Fibroblast of pulmonary artery (primary cell): ENCODE measurements around the gene E2F3.

Experiments used
- DNase-seq: peaks from one replicate; pipeline ENCODE4 v3.0.0-alpha.2; 2010; ENCODE audit warnings: low read depth
- H3K4me3 ChIP-seq: replicated peaks from 2 replicates; pipeline ENCODE4 v1.5.1; 2011; ENCODE audit warnings: low read depth, mild to moderate bottlenecking, control low read depth, low read length, moderate library complexity
- TF ChIP-seq, protein P1 (sequence below): IDR thresholded peaks from 2 replicates; pipeline ENCODE4 v1.5.1; 2011; ENCODE audit warnings: mild to moderate bottlenecking, control low read depth, low read length, inconsistent platforms; ENCODE audit errors: missing control alignments

The E2F3 gene

GRCh38 chr6:20415304-20415703 lies 13.6 kb downstream of the E2F3 start:
- DNase-seq: no peak
- no peak overlapping the region for H3K4me3 ChIP-seq
- TF ChIP-seq, protein P1, sequence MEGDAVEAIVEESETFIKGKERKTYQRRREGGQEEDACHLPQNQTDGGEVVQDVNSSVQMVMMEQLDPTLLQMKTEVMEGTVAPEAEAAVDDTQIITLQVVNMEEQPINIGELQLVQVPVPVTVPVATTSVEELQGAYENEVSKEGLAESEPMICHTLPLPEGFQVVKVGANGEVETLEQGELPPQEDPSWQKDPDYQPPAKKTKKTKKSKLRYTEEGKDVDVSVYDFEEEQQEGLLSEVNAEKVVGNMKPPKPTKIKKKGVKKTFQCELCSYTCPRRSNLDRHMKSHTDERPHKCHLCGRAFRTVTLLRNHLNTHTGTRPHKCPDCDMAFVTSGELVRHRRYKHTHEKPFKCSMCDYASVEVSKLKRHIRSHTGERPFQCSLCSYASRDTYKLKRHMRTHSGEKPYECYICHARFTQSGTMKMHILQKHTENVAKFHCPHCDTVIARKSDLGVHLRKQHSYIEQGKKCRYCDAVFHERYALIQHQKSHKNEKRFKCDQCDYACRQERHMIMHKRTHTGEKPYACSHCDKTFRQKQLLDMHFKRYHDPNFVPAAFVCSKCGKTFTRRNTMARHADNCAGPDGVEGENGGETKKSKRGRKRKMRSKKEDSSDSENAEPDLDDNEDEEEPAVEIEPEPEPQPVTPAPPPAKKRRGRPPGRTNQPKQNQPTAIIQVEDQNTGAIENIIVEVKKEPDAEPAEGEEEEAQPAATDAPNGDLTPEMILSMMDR: no peak

GRCh38 chr6:20415712-20416454 lies 14.2 kb downstream of the E2F3 start:
- H3K4me3 ChIP-seq: no peak overlapping the region
- DNase-seq: no peak
- TF ChIP-seq, protein P1: no peak

- TF ChIP-seq, protein P1: no peak
- peak; percentile 21 for DNase-seq
- H3K4me3 ChIP-seq: no peak overlapping the region
Measured at GRCh38 chr6:20416567-20417345, 15.1 kb downstream of the E2F3 start.

- H3K4me3 ChIP-seq: no peak overlapping the region
- TF ChIP-seq, protein P1: no peak
- no peak for DNase-seq
Measured at GRCh38 chr6:20417819-20418218, 16.1 kb downstream of the E2F3 start.

DNA sequence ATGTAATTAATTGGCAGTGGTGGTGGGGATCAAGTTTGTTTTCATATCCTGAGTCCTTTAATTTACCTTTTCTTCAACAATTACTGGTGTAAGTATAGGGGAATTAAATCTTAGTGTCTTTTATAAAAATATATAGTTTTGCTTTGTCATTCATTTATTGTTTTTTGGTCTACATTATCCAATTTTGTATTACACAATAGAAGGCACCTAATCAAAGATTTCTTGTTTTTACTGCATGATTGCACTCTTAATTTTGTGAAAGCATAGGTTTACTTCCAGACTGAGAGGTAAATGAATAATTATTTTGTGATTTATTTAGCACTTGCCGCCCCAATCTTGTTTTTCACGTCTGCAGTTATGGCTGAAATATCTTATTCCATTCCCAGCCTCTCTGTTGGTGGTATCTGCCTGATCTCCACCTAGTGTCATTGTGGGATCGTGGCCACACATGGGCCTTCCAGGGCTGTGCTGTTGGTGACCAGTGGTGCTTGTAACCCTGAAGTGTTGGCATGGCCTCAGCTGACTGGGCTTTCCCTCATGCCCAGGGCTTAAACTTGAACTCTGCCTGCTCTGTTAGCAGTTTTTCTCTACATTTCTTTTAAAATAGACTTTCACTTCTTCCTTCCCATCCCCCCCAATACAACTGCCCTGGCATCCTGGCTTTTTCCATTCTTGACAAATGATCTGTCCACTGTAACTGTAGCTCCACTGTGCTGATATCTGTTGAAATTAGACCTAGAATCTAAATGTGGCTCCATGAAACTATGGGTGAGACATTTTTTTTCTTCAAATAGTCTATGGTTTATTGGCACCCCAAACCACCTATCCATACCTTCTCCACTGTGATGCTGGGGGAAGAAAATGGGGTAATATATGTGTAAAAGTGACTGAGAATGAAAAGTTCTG lies 24.8 kb downstream of the E2F3 start:
- TF ChIP-seq, protein P1: no peak

DNA sequence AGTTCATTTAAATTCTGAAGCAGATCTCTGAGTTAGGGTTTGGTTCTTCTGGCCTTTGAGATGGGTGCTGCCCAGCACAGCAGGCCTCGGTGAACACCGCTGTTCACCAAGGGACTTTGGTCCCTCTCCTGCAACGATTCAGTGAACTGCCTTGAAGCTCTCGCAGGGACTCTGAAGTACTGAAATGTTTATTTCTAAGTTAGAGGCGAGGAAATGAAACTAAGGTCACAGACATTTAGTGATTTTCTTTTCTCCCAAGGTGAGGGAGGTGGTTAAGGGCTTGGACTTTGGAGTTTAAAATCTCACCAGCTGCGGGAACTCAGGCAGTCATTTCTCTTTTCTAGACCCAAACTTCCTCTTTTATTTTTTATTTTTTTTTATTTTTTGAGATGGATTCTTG lies 26.2 kb downstream of the E2F3 start:
- DNase-seq: no peak
- TF ChIP-seq, protein P1: no peak
- H3K4me3 ChIP-seq: no peak overlapping the region

More for the DNA sequence above, 24.8 kb downstream of the E2F3 start:
- H3K4me3 ChIP-seq: no peak overlapping the region
- no peak for DNase-seq
